Activated CD8-positive, alpha-beta memory T cell treated with anti-CD3 and anti-CD28 coated beads, Interleukin-2, amount 10 ng/mL, durations not matched to agents 7 days and 5 days (primary cell): ENCODE data around the gene PHLDA3. TPM values are rescaled to one million over a fixed set of nuclear protein-coding genes. Genes with fewer than 3 reads are reported as not detected.

Experiments used
- ATAC-seq: fragments of 150-1000 bp; cut with Tn5 transposase; one replicate; pipeline ENCODE4 v1.10.0; 2021; ENCODE audit warnings: moderate library complexity
- CTCF ChIA-PET: fragments of 350-600 bp; sonication (Branson Sonifier 250); formaldehyde crosslinking; loops from one replicate; lab custom pipeline; 2021; ENCODE audit warnings: antibody characterized with exemption; lab: Charles Lee
- DNase-seq: peaks from one replicate; pipeline ENCODE4 v3.0.0-alpha.2; 2020
- H3K27ac Mint-ChIP-seq: one replicate; pipeline ENCODE4 v1.8.0; 2021; ENCODE audit warnings: mild to moderate bottlenecking, mixed read lengths
- H3K27me3 Mint-ChIP-seq: one replicate; pipeline ENCODE4 v1.8.0; 2021; ENCODE audit warnings: mixed read lengths
- H3K36me3 Mint-ChIP-seq: one replicate; pipeline ENCODE4 v1.8.0; 2021; ENCODE audit warnings: mild to moderate bottlenecking, mixed read lengths
- H3K4me1 Mint-ChIP-seq: one replicate; pipeline ENCODE4 v1.8.0; 2021; ENCODE audit warnings: mixed read lengths
- H3K4me3 Mint-ChIP-seq: one replicate; pipeline ENCODE4 v1.8.0; 2021; ENCODE audit warnings: mild to moderate bottlenecking, moderate library complexity, mixed read lengths
- H3K9me3 Mint-ChIP-seq: one replicate; pipeline ENCODE4 v1.8.0; 2022; ENCODE audit warnings: low read depth, mixed read lengths
- total RNA-seq, 2 experiments: library from RNA; stranded (reverse); gene quantifications; one replicate each; pipeline ENCODE4 v1.2.3, GENCODE V29; 2021

Gene PHLDA3
- total RNA-seq, 2 experiments from 2014 or later = 12.9 to 23.5 TPM

DNA sequence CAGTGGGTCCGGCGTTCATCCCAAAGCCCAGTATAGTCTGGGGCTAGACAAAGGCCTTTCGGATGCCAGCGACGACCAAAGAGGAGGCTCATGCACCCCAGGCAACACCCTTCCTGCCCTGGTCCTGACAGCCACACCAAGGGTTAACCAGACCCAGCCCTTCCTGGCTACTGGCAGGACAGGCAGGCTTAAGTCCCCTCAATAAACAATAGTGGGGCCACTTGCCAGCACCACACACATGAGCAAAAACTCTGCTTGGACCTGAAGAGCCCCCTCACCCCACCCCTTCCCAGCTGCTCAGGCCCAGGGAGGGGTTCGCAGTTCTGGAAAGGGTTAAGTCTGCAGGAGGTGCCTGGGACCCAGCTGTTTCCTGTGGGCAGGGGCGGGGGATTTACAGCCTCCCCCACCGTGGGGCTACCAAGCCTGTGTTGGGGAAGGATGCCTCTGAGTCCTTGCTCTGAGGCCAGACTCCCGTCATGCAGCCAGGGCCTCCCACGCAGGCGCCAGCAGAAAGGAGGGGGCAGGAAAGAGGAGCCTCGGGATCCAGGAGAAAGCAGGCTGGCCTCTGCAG lies 18.2 kb downstream of the PHLDA3 start:
- peaks cover 2% of the 10 kb centered on the region for H3K36me3 Mint-ChIP-seq
- H3K27me3 Mint-ChIP-seq = peaks cover 38% of the 10 kb centered on the region
- DNase-seq (no peak), ATAC-seq (no peak)
- no peak overlapping the region for H3K27ac Mint-ChIP-seq
- H3K4me3 Mint-ChIP-seq = no peak overlapping the region
- peaks cover 36% of the 10 kb centered on the region for H3K4me1 Mint-ChIP-seq
- CTCF ChIA-PET = interaction anchor here (0.9 to 9.8 kb wide), 9 partner anchors 10 to 63 kb away, joined by 3 to 164 read pairs (median 7); no protein-coding TSS in a partner anchor
- no peaks in the 10 kb centered on the region for H3K9me3 Mint-ChIP-seq

DNA sequence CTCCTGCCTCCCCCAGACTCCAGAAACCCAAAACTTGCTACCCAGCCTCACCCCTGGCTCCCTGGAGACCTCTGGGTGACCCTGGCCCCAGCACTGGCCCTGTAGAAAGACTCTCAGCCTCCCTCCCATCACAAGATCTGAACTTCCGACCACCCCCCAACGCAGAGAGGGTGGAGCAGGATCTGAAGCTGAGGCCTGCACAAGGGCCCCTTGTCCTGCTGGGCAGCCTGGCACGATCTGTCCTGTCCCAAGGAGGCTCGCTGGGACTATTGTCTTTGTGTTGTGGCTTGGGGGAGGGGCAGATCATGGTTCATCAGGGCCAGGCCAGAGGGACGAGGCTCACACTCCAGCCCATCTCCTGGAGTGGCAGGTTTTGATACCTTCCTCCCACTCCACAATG lies 20.0 kb downstream of the PHLDA3 start:
- CTCF ChIA-PET = interaction anchor here (1.1 to 9.8 kb wide), 10 partner anchors 13 to 113 kb away, joined by 3 to 164 read pairs (median 12); partner anchors contain the start of genes CSRP1 and PHLDA3
- H3K9me3 Mint-ChIP-seq = no peaks in the 10 kb centered on the region
- DNase-seq (no peak), ATAC-seq (no peak)
- H3K27me3 Mint-ChIP-seq = peaks cover 42% of the 10 kb centered on the region
- H3K27ac Mint-ChIP-seq = no peak overlapping the region
- peaks cover 2% of the 10 kb centered on the region for H3K36me3 Mint-ChIP-seq
- peaks cover 29% of the 10 kb centered on the region for H3K4me1 Mint-ChIP-seq
- no peak overlapping the region for H3K4me3 Mint-ChIP-seq

DNA sequence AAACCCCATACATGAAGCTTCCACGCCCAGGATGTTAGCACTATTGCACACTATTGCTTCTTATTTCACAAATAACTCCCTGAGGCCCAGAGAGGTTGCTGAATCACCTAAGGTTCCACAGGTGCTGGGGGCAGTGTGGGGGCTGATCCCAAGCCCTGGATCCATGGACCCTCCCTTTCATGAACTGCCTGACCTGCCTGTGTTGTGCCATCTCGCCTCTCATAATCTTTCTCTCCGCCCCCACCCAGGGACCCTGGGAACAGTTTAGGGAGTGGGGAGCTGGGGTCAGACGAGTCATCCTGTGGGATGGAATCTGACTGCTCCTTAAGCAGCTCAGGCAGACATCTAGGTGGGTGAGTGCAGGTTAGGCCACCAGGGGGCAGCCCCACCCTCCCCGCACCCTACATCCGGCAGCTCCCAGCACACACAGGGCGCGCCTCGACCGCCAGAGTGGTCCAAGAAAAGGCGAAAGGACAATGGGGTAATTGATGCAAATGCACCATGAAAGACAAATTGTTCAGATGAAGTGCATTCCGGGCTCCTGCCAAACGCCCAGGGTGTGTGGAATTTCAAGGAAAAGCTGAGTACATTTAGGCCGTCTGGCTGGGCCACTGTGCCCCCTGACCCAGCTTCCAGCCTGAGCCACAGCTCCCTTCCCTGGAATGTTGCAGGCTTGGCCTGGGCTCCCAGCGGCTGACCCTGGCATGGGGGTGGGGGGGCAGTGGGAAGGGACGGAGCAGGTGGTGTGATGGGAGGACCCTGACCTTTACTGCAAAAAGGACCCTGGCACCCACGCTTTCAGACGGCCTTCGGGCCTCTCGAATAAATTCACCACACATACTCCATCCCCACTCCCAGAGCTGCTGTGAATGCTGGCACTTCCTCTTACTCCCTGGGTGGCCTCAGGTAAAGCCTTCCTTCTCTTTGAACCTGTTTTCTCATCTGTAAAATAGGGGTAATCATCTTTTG lies 20.8 kb downstream of the PHLDA3 start:
- ATAC-seq = peak; percentile 97
- no peaks in the 10 kb centered on the region for H3K9me3 Mint-ChIP-seq

DNA sequence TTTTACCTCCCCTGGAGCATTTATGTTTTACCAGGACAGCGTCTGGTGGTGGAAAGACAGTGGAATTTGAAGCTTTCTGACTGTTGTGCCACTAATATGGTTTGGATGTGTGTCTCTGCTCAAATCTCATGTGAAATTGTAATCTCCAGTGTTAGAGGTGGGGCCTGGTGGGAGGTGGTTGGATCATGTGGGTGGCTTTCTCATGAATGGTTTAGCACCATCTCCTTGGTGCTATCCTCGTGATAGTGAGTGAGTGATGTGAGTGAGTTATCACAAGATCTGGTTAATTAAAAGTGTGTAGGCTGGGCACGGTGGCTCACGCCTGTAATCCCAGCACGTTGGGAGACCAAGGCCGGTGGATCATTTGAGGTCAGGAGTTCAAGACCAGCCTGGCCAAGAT lies 23.7 kb downstream of the PHLDA3 start:
- H3K9me3 Mint-ChIP-seq = no peaks in the 10 kb centered on the region
- H3K27me3 Mint-ChIP-seq = peaks cover 49% of the 10 kb centered on the region
- no peaks in the 10 kb centered on the region for H3K36me3 Mint-ChIP-seq
- no peak for DNase-seq
- no peak overlapping the region for H3K27ac Mint-ChIP-seq
- no peak overlapping the region for H3K4me3 Mint-ChIP-seq
- ATAC-seq = no peak
- CTCF ChIA-PET = interaction anchor here (1.0 to 9.8 kb wide), 5 partner anchors 10 to 69 kb away, joined by 3 to 164 read pairs (median 33); no protein-coding TSS in a partner anchor
- peaks cover 6% of the 10 kb centered on the region for H3K4me1 Mint-ChIP-seq

More for the DNA sequence above, 20.8 kb downstream of the PHLDA3 start:
- H3K4me1 Mint-ChIP-seq = peaks cover 21% of the 10 kb centered on the region
- peak; percentile 81 for DNase-seq
- H3K4me3 Mint-ChIP-seq = no peak overlapping the region
- H3K27ac Mint-ChIP-seq = no peak overlapping the region
- CTCF ChIA-PET = interaction anchor here (0.8 to 9.8 kb wide), 28 partner anchors 9 to 346 kb away, joined by 3 to 164 read pairs (median 6); partner anchors contain the start of genes CSRP1 and PHLDA3
- H3K27me3 Mint-ChIP-seq = peaks cover 49% of the 10 kb centered on the region
- peaks cover 2% of the 10 kb centered on the region for H3K36me3 Mint-ChIP-seq

DNA sequence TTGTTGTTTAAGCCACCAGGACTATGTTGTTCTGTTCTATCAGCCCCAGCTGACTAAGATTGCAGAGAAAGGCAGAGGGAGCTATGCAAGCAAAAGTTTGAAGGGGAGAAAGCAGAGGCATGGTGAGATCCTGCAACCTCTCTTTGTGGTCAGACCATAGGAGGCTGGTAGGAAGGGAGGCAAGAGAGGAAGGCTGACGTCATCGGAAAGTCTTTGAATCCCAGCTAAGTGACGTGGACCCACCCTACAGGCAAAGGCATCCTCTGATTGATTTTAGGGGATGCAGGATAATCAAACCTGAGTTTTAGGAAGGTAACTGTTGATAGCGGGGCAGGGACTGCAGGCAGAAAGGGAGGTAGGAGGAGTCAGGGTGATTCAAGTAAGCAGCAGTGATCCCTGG lies 24.2 kb downstream of the PHLDA3 start:
- no peaks in the 10 kb centered on the region for H3K36me3 Mint-ChIP-seq
- ATAC-seq (no peak), DNase-seq (no peak)
- CTCF ChIA-PET = interaction anchor here (0.9 to 9.8 kb wide), 3 partner anchors 9 to 68 kb away, joined by 4 to 164 read pairs (median 4); no protein-coding TSS in a partner anchor
- no peak overlapping the region for H3K27ac Mint-ChIP-seq
- no peaks in the 10 kb centered on the region for H3K9me3 Mint-ChIP-seq
- peaks cover 48% of the 10 kb centered on the region for H3K27me3 Mint-ChIP-seq
- H3K4me1 Mint-ChIP-seq = peaks cover 5% of the 10 kb centered on the region
- H3K4me3 Mint-ChIP-seq = no peak overlapping the region

DNA sequence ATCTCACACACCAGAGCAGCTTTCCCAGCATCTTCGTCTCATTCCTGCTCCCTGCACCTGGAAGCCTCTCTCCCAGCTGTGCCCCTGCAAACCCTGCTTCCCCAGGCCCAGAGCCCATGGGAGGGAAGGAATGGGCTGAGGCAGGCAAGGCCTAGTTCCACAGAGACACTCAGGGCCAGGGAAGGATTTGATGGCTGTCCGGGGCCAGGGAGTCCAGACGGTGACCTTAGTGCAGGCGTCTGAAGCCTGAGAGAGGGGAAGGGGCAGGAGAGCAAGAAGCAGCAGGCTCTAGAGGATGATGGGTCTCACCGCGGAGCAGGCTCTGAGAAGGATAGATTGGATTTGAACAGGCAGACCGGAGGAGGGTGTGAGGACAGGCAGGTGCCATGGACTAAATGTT lies 25.2 kb downstream of the PHLDA3 start:
- ATAC-seq (no peak), DNase-seq (no peak)
- no peak overlapping the region for H3K4me3 Mint-ChIP-seq
- H3K9me3 Mint-ChIP-seq = no peaks in the 10 kb centered on the region
- no peak overlapping the region for H3K27ac Mint-ChIP-seq
- H3K27me3 Mint-ChIP-seq = peaks cover 52% of the 10 kb centered on the region
- H3K4me1 Mint-ChIP-seq = peaks cover 5% of the 10 kb centered on the region
- CTCF ChIA-PET = interaction anchor here (0.9 to 9.8 kb wide), 2 partner anchors 36 to 69 kb away, joined by 4 to 164 read pairs; no protein-coding TSS in a partner anchor
- no peaks in the 10 kb centered on the region for H3K36me3 Mint-ChIP-seq

DNA sequence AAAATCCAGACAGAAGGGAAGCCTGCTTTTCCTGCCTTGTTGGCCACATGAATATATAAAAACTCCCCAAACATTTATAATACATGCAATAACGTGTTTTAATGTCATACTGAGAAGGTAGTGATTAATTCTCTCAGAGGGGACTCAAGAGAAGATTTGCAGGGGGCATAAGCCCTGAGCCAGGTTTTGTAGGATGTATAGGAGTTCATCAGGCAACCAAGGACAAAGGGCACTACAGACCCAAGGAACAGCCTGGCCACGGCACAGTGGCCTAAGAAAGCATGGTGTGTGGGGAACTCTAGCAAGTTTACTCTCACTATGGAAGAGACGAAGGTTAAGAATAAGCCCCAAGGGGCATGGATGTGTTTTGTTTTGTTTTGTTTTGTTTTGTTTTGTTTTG lies 32.0 kb downstream of the PHLDA3 start:
- Mint-ChIP-seq H3K4me3 (no peak overlapping the region), H3K36me3 (no peaks in the 10 kb centered on the region), H3K27ac (no peak overlapping the region), H3K4me1 (peaks cover 5% of the 10 kb centered on the region), H3K9me3 (no peaks in the 10 kb centered on the region), H3K27me3 (peaks cover 41% of the 10 kb centered on the region)
- no peak for DNase-seq
- ATAC-seq = no peak
- CTCF ChIA-PET = interaction anchor here (3.1 kb wide), 1 partner anchor 76 kb away, joined by 45 read pairs; no protein-coding TSS in a partner anchor

DNA sequence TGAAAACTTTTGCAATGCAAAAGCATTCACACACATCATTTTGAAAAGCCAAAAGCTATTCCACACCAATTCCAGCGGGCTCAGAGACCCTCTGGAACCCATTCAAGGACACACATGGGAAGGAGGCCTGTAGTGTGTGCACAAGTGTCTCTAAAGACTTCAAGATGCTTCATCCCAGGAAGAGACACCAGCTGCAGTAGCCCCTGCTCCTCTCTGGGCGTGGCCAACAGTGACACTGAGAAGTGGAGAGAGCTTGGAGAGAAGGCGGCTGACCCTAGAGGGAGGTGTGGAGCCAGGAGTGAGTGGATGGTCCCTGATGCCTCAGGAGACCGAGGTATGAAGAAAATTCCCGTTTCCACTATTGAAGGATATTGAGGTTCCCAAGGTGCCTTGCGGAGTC lies 32.6 kb downstream of the PHLDA3 start:
- ATAC-seq (no peak), DNase-seq (no peak)
- no peaks in the 10 kb centered on the region for H3K36me3 Mint-ChIP-seq
- H3K27ac Mint-ChIP-seq = no peak overlapping the region
- peaks cover 35% of the 10 kb centered on the region for H3K27me3 Mint-ChIP-seq
- peaks cover 5% of the 10 kb centered on the region for H3K4me1 Mint-ChIP-seq
- no peaks in the 10 kb centered on the region for H3K9me3 Mint-ChIP-seq
- CTCF ChIA-PET = interaction anchor here (1.2 to 3.1 kb wide), 11 partner anchors 8 to 77 kb away, joined by 3 to 45 read pairs (median 7); partner anchors contain the start of gene PHLDA3
- H3K4me3 Mint-ChIP-seq = no peak overlapping the region

DNA sequence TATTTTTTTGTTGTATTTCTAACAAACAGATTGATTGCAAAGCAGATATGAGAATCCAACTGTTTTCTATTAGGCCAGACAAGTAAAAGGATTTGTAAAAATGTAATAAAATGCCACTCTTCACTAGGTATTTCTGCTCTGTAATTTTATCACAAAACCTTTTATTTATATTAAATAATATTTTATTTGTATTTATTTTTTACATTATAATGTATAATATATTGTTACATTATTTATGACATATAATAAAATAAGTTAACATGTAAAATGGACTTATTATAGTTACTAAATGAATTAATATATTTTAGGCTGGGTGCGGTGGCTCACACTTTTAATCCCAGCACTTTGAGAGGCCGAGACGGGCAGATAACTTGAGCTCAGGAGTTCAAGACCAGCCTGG lies 34.7 kb downstream of the PHLDA3 start:
- Mint-ChIP-seq H3K4me3 (no peak overlapping the region), H3K36me3 (no peaks in the 10 kb centered on the region), H3K27me3 (peaks cover 20% of the 10 kb centered on the region), H3K27ac (no peak overlapping the region), H3K9me3 (no peaks in the 10 kb centered on the region), H3K4me1 (peaks cover 5% of the 10 kb centered on the region)
- no peak for DNase-seq
- CTCF ChIA-PET = interaction anchor here (1.7 to 3.1 kb wide), 3 partner anchors 35 to 79 kb away, joined by 7 to 45 read pairs (median 10); partner anchors contain the start of gene PHLDA3
- ATAC-seq = no peak

DNA sequence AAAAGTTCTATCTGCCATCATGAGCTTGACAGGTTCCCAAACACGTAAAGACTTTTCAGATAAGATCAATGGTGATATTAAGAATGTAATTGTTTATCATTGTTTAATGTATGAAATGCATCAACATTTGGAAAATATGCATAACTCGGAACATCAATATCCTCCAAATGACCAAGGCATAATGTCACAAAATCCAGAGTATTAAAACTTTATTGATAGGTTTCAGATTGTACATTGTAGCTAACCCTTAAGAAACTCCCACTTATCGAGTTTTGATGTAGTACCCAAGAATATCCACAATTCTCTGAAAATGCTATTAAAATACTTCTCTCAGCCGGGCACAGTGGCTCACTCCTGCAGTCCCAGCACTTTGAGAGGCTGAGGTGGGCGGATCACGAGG lies 35.4 kb downstream of the PHLDA3 start:
- Mint-ChIP-seq H3K9me3 (no peaks in the 10 kb centered on the region), H3K27ac (no peak overlapping the region), H3K27me3 (peaks cover 23% of the 10 kb centered on the region), H3K36me3 (no peaks in the 10 kb centered on the region), H3K4me1 (peaks cover 5% of the 10 kb centered on the region), H3K4me3 (no peak overlapping the region)
- no peak for ATAC-seq
- no peak for DNase-seq
- CTCF ChIA-PET = interaction anchor here (1.7 to 2.5 kb wide), 2 partner anchors 35 to 48 kb away, joined by 7 to 10 read pairs; partner anchors contain the start of gene PHLDA3

DNA sequence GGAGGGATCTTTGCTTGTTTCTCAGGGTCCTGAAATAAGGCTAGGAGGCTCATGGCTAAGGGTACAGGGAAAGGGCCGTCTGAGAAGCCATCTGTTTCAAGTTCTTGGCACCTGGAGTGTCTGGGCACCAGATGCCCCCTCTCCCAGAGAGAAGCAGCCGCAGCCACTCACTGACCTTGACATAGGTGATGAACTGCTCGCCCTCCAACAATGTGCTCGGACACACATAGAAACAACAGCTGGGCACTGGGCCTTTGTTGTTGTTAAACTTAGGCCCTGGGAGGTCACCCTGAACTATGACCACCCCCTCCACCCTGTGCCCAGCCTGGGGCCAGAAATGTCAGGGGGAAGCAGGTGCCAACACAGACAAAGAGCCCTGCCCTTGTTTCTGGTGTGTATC lies 38.2 kb downstream of the PHLDA3 start:
- DNase-seq (no peak), ATAC-seq (no peak)
- H3K27me3 Mint-ChIP-seq = peaks cover 7% of the 10 kb centered on the region
- peaks cover 16% of the 10 kb centered on the region for H3K4me1 Mint-ChIP-seq
- H3K4me3 Mint-ChIP-seq = no peak overlapping the region
- no peaks in the 10 kb centered on the region for H3K36me3 Mint-ChIP-seq
- CTCF ChIA-PET = interaction anchor here (0.6 kb wide), 1 partner anchor 780 kb away, joined by 3 read pairs; no protein-coding TSS in a partner anchor
- H3K27ac Mint-ChIP-seq = no peak overlapping the region
- no peaks in the 10 kb centered on the region for H3K9me3 Mint-ChIP-seq

DNA sequence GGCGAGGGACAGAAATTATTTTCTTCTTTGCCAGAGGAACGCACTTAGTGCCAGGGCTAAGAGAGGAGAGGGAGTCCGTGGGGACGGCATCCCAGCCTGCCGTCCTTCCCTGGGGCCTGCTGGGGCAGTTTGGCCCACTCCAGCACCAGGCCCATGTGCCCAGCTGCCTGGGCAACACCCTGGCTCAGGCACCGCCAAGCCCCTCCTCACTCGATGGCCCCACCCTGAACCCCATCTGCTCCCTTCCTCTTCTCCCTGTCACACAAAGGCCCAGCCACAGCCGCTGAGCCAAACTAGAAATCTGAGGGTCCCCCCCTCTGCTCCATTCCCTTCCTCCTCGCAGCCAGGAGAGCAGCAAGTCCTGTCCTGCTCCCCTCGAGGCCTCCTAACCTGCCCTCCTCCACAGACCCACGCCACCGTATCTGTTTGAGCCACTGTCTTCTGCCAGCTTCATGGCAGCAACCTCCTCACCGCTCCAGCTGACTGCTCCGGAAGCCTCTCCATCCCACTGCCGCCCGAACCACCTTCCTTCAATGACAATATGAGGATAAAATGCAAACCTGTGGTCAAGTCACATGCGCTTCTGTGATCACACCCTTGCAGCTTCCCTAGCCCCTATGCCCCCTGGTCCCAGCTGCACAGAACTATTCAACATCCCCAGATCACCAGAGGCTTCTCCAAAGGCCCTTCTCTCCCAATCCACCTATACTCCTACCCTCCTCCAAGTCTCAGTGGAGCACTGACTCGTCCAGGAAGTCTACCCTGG lies 39.1 kb downstream of the PHLDA3 start:
- no peak overlapping the region for H3K27ac Mint-ChIP-seq
- CTCF ChIA-PET = no interaction called here
- DNase-seq (no peak), ATAC-seq (no peak)
- peaks cover 13% of the 10 kb centered on the region for H3K4me1 Mint-ChIP-seq
- no peaks in the 10 kb centered on the region for H3K36me3 Mint-ChIP-seq
- peaks cover 6% of the 10 kb centered on the region for H3K27me3 Mint-ChIP-seq
- H3K4me3 Mint-ChIP-seq = no peak overlapping the region
- H3K9me3 Mint-ChIP-seq = no peaks in the 10 kb centered on the region
